ENCODE results near the gene KIAA0930.

The KIAA0930 gene

GRCh38 chr22:45235851-45236342 is 4.8 kb downstream of the KIAA0930 start:
- H4K8ac ChIP-seq (ENCODE audit: low read depth, low read length), result no peak overlapping the region
- no peaks in the 10 kb centered on the region for H3K79me2 ChIP-seq (ENCODE audit: control insufficient read depth, insufficient read depth, low read length)
- no peak overlapping the region for H3K4me2 ChIP-seq (ENCODE audit: low read length)
- H3K23ac ChIP-seq (ENCODE audit: low read length), result no peak overlapping the region
- H2AK5ac ChIP-seq (ENCODE audit: low read length), result no peak overlapping the region
- DNase-seq, result no peak
- no peaks in the 10 kb centered on the region for H3K27me3 ChIP-seq (ENCODE audit: insufficient read depth, low read length, poor library complexity)
- H3K18ac ChIP-seq (ENCODE audit: low read length), result no peak overlapping the region
- no peak overlapping the region for H2BK120ac ChIP-seq (ENCODE audit: low read depth, low read length)
- H3K4me3 ChIP-seq (ENCODE audit: low read length), result no peak overlapping the region
- no CpG with 5 or more reads among the region's 20 CpGs for WGBS (ENCODE audit: extremely low coverage, insufficient coverage, low lambda C conversion rate)
- H3K9ac ChIP-seq (ENCODE audit: low read length), result no peak overlapping the region
- peaks cover 2% of the 10 kb centered on the region for H3K36me3 ChIP-seq (ENCODE audit: control insufficient read depth, insufficient read depth, low read length)
- no peak overlapping the region for H3K56ac ChIP-seq (ENCODE audit: low read length)
- peaks cover 8% of the 10 kb centered on the region for H3K79me1 ChIP-seq (ENCODE audit: low read length)
- no peak overlapping the region for H3K27ac ChIP-seq (ENCODE audit: low read depth, low read length)
- no peak overlapping the region for H3K4ac ChIP-seq (ENCODE audit: low read depth, low read length)
- no peak overlapping the region for H4K5ac ChIP-seq (ENCODE audit: low read length)
- H2BK15ac ChIP-seq (replicated peaks; ENCODE audit: low read depth), result no peak overlapping the region
- peaks cover 5% of the 10 kb centered on the region for H3K4me1 ChIP-seq (ENCODE audit: control insufficient read depth, low read depth, low read length)
- H2BK5ac ChIP-seq (ENCODE audit: low read length), result no peak overlapping the region

DNA sequence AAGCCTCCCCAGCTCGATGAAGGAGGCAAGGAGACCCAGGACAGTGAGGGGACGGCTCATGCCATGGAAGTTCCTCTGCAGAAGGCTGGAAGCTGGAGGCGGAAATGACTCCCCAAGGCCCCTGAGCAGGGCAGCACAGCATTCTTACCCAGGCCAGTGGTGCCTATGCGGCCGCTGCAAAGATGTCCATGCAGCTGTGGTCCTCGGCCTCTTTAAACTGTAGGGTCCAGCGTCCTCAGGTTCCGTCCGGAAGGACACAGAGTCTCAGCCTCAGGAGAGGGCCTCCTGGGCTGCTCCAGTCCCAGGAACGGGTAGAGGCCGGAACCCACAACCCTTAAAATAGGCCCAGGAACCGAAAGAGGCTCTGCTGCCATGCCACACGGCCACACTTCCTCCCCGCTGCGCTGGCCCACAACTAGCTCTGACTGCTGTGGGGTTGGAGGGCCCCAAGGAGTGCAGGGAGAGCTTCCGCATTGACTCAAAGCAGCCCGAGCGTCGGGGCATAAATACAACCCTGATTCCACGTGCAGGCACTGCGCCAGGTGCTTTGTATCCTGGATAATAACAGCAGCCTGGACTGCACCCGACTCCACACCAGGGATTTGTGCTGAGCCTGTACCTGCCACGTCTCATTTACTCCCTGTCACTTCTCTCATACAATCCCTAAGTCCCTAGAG is 5.5 kb downstream of the KIAA0930 start:
- Histone ChIP-seq H2BK5ac (ENCODE audit: low read length) (no peak overlapping the region), H4K5ac (ENCODE audit: low read length) (no peak overlapping the region), H3K4me2 (ENCODE audit: low read length) (no peak overlapping the region), H2BK15ac (replicated peaks; ENCODE audit: low read depth) (no peak overlapping the region), H3K9ac (ENCODE audit: low read length) (no peak overlapping the region), H2BK120ac (ENCODE audit: low read depth, low read length) (no peak overlapping the region), H3K27me3 (ENCODE audit: insufficient read depth, low read length, poor library complexity) (no peaks in the 10 kb centered on the region), H3K79me1 (ENCODE audit: low read length) (peaks cover 8% of the 10 kb centered on the region), H3K4me3 (ENCODE audit: low read length) (no peak overlapping the region), H3K56ac (ENCODE audit: low read length) (no peak overlapping the region), H2AK5ac (ENCODE audit: low read length) (no peak overlapping the region), H3K23ac (ENCODE audit: low read length) (no peak overlapping the region), H3K79me2 (ENCODE audit: control insufficient read depth, insufficient read depth, low read length) (no peaks in the 10 kb centered on the region), H3K4ac (ENCODE audit: low read depth, low read length) (no peak overlapping the region), H3K18ac (ENCODE audit: low read length) (no peak overlapping the region), H3K36me3 (ENCODE audit: control insufficient read depth, insufficient read depth, low read length) (peaks cover 2% of the 10 kb centered on the region), H3K4me1 (ENCODE audit: control insufficient read depth, low read depth, low read length) (peaks cover 5% of the 10 kb centered on the region), H4K8ac (ENCODE audit: low read depth, low read length) (no peak overlapping the region), H3K27ac (ENCODE audit: low read depth, low read length) (no peak overlapping the region)
- no CpG with 5 or more reads among the region's 23 CpGs for WGBS (ENCODE audit: extremely low coverage, insufficient coverage, low lambda C conversion rate)
- DNase-seq, result no peak

DNA sequence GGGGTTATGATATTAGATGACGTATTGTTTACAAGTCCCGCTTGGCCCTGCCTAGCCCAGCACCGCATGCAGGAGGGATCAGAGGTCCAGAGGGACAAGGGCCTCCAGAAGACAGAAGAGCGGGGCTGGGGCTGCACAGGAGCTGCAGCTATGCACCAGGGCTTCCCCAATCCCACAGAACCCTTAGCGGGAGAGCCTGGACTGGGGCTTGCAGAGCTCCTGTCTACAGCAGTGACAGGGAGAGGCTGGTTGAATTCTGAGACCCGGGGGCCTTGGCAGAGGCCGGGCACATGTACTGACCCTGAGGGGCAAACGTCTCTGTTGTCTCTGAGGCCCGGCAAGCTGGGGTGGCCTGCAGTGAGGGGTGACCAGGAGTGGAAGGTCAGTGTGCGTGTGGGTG is 6.9 kb downstream of the KIAA0930 start:
- Histone ChIP-seq H4K5ac (ENCODE audit: low read length) (no peak overlapping the region), H2BK120ac (ENCODE audit: low read depth, low read length) (no peak overlapping the region), H3K4ac (ENCODE audit: low read depth, low read length) (no peak overlapping the region), H3K79me1 (ENCODE audit: low read length) (peaks cover 4% of the 10 kb centered on the region), H3K56ac (ENCODE audit: low read length) (no peak overlapping the region), H3K23ac (ENCODE audit: low read length) (no peak overlapping the region), H3K9ac (ENCODE audit: low read length) (no peak overlapping the region), H3K18ac (ENCODE audit: low read length) (no peak overlapping the region), H2BK5ac (ENCODE audit: low read length) (no peak overlapping the region), H3K4me1 (ENCODE audit: control insufficient read depth, low read depth, low read length) (no peaks in the 10 kb centered on the region), H3K36me3 (ENCODE audit: control insufficient read depth, insufficient read depth, low read length) (peaks cover 2% of the 10 kb centered on the region), H2AK5ac (ENCODE audit: low read length) (no peak overlapping the region), H4K8ac (ENCODE audit: low read depth, low read length) (no peak overlapping the region), H3K4me2 (ENCODE audit: low read length) (no peak overlapping the region), H3K27ac (ENCODE audit: low read depth, low read length) (no peak overlapping the region), H3K27me3 (ENCODE audit: insufficient read depth, low read length, poor library complexity) (no peaks in the 10 kb centered on the region), H2BK15ac (replicated peaks; ENCODE audit: low read depth) (no peak overlapping the region), H3K4me3 (ENCODE audit: low read length) (no peak overlapping the region), H3K79me2 (ENCODE audit: control insufficient read depth, insufficient read depth, low read length) (no peaks in the 10 kb centered on the region)
- DNase-seq, result no peak
- no CpG with 5 or more reads among the region's 10 CpGs for WGBS (ENCODE audit: extremely low coverage, insufficient coverage, low lambda C conversion rate)

DNA sequence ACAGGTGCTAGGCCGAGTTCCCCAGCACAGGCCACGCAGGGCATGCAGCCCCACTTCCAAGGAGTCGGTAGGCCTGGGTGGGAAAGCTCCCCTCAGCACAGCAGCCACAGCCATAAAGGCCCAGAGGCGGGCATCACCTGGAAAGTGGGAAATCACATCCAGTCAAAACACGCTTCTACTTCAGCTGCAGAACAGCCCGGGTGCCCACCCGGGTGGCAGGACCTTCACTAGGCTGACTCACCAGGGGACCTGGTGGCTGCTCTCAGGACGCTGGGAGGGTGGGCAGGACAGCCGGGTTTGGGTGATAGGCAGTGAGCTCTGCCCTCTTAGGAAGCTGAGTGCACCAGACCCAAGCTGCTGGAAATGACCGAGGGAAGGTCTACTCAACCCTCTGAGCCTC is 7.3 kb downstream of the KIAA0930 start:
- Histone ChIP-seq H3K79me2 (ENCODE audit: control insufficient read depth, insufficient read depth, low read length) (no peaks in the 10 kb centered on the region), H2BK120ac (ENCODE audit: low read depth, low read length) (no peak overlapping the region), H2BK5ac (ENCODE audit: low read length) (no peak overlapping the region), H3K9ac (ENCODE audit: low read length) (no peak overlapping the region), H3K4me2 (ENCODE audit: low read length) (no peak overlapping the region), H3K4me1 (ENCODE audit: control insufficient read depth, low read depth, low read length) (no peaks in the 10 kb centered on the region), H4K5ac (ENCODE audit: low read length) (no peak overlapping the region), H3K27me3 (ENCODE audit: insufficient read depth, low read length, poor library complexity) (no peaks in the 10 kb centered on the region), H3K27ac (ENCODE audit: low read depth, low read length) (no peak overlapping the region), H3K56ac (ENCODE audit: low read length) (no peak overlapping the region), H3K18ac (ENCODE audit: low read length) (no peak overlapping the region), H3K23ac (ENCODE audit: low read length) (no peak overlapping the region), H4K8ac (ENCODE audit: low read depth, low read length) (no peak overlapping the region), H2BK15ac (replicated peaks; ENCODE audit: low read depth) (no peak overlapping the region), H3K36me3 (ENCODE audit: control insufficient read depth, insufficient read depth, low read length) (peaks cover 2% of the 10 kb centered on the region), H3K4me3 (ENCODE audit: low read length) (no peak overlapping the region), H3K4ac (ENCODE audit: low read depth, low read length) (no peak overlapping the region), H3K79me1 (ENCODE audit: low read length) (peaks cover 4% of the 10 kb centered on the region), H2AK5ac (ENCODE audit: low read length) (no peak overlapping the region)
- DNase-seq, result no peak
- no CpG with 5 or more reads among the region's 10 CpGs for WGBS (ENCODE audit: extremely low coverage, insufficient coverage, low lambda C conversion rate)

DNA sequence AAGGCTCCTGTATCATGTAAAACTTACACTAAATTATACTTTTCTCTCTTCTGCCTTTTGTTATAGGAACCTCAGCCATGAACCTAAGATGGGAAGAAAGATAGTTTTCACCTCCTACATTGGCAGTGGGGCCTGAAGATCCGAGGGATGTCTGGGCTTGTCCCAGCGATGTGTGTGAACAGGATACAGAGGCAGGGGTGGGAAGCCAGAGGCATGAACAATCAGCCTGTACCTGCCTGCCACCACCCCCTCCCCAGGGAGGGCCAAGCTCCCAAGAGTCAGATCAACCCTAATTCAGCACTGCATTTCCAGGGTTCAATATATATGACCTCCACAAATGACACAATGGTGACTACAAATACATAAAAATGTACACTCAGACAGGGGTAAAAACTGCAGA is 9.4 kb downstream of the KIAA0930 start:
- Histone ChIP-seq H3K18ac (ENCODE audit: low read length) (no peak overlapping the region), H3K56ac (ENCODE audit: low read length) (no peak overlapping the region), H2BK120ac (ENCODE audit: low read depth, low read length) (no peak overlapping the region), H3K4me1 (ENCODE audit: control insufficient read depth, low read depth, low read length) (no peaks in the 10 kb centered on the region), H2BK5ac (ENCODE audit: low read length) (no peak overlapping the region), H3K36me3 (ENCODE audit: control insufficient read depth, insufficient read depth, low read length) (no peaks in the 10 kb centered on the region), H3K27ac (ENCODE audit: low read depth, low read length) (no peak overlapping the region), H3K9ac (ENCODE audit: low read length) (no peak overlapping the region), H3K4me3 (ENCODE audit: low read length) (no peak overlapping the region), H2BK15ac (replicated peaks; ENCODE audit: low read depth) (no peak overlapping the region), H3K4ac (ENCODE audit: low read depth, low read length) (no peak overlapping the region), H3K79me2 (ENCODE audit: control insufficient read depth, insufficient read depth, low read length) (no peaks in the 10 kb centered on the region), H3K79me1 (ENCODE audit: low read length) (peaks cover 4% of the 10 kb centered on the region), H3K27me3 (ENCODE audit: insufficient read depth, low read length, poor library complexity) (no peaks in the 10 kb centered on the region), H4K8ac (ENCODE audit: low read depth, low read length) (no peak overlapping the region), H3K23ac (ENCODE audit: low read length) (no peak overlapping the region), H3K4me2 (ENCODE audit: low read length) (no peak overlapping the region), H4K5ac (ENCODE audit: low read length) (no peak overlapping the region), H2AK5ac (ENCODE audit: low read length) (no peak overlapping the region)
- no CpG with 5 or more reads among the region's 2 CpGs for WGBS (ENCODE audit: extremely low coverage, insufficient coverage, low lambda C conversion rate)
- no peak for DNase-seq

Measured in mesendoderm (in vitro differentiated cells).